Activated CD4-positive, CD25-positive, alpha-beta regulatory T cell (primary cell): ENCODE measurements around the gene ARMH3.

Experiments
- DNase-seq, 4 experiments: peaks; one replicate each; lab custom pipeline; 2025; lab: John Stamatoyannopoulos, UW

Gene ARMH3

DNA sequence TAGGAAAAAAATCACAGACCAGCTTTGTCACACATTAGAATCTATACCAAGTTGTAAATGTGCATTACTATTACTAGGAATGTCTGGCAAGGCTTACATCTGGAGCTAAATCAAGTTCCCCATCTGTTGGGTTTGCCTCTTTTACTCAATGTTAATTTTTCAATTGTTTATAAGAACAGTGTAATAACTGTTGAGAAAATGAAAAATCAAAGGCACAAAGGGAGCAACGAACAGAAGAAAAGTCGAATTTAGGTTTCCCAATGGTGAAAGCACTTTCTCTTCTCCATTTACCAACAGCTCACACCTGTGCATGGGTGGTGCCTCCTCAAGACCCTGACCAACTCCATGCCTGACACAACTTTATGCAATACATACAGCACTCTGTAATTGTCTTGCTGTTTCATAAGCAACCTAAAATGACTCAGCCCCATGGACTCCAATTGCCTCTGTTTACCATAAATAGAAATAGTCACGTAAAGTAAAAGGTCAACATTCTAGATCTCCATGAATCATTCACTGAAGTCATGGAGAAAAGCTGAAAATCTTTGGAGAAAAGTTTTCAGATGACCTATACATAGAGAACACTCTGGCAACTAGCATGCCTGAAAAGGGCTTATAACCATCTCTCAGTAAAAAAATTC, 116.8 kb downstream of the ARMH3 start:
- no peak for DNase-seq

DNA sequence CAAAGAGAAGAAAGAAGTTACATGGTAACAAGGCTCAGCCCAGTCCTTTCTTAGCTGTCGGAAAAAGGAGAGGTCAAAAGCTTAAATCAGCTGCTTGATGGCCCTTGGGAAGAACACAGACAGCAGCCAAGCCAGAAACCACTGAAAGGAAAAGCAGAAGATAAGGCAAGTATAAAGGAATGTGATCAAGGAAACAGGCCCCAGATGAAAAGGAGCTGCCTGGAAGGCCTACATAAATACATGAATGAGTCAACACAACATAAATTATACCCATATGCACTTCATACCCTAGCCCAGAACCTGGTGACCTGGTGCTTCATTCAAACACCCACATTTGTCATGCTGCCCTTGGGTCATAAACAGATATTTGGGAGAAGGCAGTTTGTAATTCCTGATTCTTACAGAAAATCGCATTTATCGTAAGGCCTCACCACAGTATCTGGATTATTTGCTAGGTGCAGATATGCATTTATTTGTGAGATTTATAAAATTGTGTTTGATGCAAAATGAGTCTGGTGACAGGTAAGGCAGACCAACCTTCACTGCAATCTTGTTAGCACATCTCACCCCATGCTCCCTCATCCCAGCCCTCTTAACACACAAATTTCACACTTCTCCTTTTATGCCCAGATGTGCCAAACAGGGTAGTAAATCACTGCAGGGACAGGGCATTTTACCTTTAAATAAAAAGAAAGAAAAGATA, 117.5 kb downstream of the ARMH3 start:
- DNase-seq: no peak

DNA sequence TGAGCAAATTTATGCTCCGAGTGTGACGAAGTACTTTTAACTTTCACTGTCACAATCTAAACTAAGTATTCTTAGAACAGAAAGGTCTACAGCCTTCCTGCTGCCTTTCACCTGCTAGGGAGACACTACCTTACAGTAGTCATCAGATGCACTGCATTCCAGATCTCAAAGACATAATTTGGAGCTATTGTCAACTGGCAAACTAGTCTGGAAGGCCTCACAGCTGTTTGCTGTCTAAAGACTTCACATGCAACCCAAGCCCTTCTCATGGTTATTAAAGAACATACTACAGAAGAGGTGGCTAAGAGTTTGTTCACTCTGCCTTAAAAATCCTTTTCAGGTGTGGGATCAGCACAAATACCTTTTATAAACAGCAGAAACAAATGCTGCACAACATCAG, 120.5 kb downstream of the ARMH3 start:
- DNase-seq: no peak

DNA sequence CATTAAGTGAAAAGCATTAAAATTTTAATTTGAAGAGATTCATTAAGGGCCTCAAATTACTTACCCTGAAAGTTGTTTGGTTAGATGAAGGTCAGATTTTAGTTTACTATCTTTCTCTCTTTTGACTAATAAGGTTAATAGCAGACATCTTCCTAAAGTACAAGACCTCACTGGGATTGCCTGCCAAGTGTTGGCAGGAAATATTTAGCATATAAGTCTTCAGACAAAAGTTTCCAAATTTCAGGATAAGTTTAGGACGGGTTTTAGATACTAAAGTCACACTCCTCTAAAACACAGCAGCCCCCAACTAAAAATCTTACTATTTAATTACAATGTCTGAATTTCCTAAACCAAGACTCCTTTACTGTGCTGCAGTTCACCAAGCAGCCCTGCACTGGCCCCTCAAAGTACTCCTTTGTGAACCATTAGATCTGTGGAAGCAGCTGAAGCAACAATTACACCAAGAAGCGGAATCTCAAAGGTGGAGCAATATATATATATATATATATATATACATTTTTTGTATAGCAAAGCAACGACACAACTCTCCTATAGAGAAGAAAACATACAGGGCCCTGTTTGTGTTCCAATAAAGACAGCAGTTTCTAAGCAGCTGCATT, 121.2 kb downstream of the ARMH3 start:
- DNase-seq: no peak

DNA sequence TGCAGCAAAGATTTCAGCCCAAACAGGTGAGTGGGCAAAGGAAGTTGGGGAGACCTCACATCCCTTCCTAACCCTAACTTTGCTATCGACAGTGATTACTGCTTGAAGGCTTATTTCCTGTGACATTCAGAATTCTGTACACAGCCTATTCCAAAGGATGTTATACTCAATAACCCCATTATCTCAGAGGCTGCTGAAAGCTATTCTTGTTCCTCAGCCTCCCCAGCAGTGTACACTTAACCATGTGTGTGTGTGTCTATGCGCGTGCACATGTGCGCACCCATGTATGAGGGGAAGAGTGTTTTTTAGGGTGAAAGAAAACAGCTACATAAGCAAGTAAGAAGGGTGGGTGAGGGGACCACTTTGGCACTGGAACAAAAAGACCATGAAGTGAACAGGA, 122.0 kb downstream of the ARMH3 start:
- no peak for DNase-seq

DNA sequence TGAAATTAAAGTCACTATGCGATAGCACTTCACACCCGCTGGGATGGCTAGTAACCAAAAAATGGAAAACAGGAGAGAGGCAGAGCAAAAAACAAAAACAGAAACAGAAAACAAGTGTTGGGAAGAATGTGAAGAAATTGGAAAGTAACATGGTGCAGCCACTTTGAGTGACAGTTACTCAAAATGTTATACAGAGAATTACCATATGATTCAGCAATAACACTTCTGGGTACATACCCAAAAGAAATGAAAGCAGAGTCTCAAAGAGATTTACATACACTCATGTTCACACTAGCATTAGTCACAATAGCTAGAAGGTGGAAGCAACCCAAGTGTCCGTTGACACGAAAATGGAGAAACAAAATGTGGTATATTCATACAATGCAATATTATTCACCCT, 123.8 kb downstream of the ARMH3 start:
- DNase-seq: no peak

DNA sequence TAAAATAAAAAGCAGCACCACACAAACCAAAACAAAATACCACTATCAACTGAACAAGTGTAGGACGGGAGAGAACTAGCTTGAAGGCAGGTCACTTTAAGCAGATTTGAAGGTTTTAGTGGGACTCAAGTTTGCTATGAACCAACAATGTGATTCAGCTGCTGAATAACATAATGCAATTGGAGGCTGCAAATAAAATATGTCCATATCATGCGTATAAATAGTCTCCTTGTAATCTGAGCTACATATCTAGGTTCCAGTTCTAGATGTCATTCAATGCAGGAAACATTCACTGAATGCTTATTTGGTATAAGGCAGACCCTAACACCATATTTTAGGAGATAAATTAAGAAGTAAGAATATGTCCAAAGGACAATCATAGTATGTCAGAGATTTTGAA, 130.9 kb downstream of the ARMH3 start:
- DNase-seq: no peak

DNA sequence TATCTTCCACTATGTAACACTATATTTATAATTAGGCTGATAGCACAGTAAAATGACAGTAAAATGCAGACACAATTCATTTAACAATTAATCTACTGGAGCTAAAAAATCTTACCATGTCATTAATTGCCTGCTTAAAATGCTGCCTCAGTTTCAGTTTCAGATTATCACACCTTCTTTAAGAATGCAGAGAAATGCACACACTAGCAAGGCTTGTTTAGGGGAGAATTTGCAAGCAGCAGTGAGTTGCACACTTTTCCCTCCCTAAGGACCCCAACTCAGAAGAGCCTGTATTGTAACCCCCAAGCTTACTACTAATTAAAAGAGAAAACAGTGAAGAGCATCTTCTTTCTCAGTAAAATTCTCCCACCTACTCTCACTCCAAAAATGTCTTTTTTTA, 132.7 kb downstream of the ARMH3 start:
- no peak for DNase-seq

DNA sequence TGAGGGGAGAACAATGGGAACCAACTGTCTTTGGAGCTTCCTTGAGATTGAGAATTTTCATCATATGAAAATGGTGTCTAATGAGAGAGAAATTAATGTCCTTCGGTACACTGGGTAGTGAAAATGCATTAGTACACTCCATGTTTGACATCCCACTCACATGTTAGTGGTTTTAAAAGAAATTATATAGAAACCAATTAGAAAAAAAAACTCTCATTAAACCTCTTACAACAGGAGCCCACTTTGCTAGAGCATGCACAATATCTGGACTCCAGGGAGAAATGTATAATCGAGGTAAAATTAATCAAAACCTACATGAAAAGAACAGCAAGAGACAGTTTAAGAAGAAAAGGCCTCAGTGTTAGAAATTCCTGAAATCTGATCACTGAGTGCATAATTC, 133.1 kb downstream of the ARMH3 start:
- DNase-seq: no peak

DNA sequence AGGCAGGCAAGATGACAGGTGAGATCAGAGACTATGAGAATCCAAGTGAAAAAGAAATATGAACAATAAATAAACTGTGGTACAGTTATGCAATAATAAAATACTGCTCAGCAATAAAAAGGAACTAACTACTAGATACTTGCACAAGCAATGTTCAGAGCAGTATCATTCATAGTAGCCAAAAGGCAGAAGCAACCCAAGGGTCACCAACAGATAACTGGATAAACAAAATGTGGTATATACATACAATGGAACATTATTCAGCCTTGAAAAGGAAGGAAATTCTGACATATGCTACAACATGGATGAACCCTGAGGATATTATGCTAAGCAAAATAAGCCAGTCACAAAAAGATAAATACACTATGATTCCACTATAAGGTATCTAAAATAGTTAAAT, 135.4 kb downstream of the ARMH3 start:
- no peak for DNase-seq

DNA sequence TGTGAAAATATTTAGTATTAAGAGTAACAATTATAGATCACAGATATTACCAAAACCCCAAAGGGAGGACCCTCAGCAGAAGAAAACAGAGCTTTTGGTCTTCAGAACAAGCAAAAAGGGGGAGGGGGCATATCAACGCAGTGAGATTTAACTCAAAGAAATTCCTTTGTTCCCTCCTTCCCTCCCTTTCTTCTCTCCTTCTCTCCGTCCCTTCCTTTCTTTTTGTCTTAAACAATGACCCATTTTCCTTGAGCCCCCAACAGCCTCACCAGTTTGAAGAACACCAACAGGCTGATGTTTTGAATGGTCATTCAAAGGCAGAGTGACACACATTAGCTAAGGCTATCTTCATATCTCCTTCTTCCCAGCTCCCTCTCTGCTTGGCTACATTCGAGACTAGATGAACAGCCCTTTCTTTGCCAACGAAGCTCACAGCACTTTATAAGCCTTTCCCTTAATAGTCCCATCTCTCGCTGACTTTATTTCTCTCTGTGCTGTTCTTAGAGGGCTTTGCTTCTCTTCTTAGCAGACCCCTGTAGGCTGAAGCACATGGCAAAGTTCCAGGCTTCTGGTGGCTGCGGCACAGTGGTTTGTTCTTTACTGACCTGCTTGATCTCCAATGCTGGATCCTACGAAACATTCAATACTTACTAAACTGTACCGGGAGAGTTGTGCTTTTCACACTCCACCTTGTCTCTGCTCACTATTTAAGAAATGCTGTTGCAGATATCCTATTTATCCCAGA, 136.8 kb downstream of the ARMH3 start:
- DNase-seq: no peak

DNA sequence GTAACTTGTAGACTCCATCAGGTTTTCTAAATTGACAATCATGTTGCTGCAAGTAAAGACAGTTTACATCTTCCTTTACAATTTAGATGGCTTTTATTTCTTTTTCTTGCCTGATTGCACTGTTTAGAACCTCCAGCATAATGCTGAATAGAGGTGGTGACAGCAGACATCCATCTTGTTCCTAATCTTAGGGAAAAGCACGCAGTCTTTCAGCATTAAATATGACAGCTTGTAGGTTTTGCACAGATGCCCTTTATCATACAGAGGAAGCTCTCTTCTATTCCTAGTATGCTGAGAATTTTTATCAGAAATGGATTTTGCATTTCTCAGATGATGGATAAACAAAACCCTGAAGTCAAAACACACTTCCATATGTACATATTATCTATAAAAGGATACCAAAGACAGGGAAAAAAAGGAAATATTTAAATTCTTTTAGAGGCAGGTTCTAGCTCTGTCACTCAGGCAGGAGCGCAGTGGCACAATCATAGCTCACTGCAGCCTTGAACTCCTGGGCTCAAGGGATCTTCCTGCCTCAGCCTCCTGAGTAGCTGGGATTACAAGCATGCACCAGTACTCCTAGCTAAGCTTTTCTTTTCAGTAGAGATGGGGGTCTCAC, 143.3 kb downstream of the ARMH3 start:
- no peak for DNase-seq

DNA sequence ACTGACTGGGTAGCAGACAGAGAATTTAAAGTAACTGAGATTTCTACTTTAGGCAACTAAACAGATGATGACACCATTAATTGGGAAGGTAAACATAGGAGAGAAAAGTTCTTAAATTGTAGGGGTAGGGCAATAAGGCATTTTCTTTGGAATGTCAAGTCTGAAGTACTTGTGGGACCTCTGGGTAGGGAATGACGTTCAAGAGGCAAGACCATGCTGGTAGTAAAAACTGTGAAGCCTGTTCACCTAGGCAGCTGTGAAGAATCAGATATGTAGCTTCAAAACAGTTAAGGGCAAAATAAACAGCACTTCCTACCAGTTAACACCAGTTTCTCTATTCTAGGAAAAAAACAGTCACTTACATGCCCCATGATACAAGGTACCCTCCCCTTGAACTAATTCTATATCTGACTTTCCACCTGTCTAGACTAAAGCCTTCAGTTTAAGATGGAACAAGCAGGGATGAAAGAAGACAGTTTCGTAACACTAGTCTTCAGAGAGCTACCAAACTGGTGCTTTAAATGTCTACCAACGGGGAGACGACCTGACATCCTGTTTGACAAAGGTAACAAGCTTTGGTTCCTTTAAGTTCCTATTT, 149.3 kb downstream of the ARMH3 start:
- DNase-seq: no peak

DNA sequence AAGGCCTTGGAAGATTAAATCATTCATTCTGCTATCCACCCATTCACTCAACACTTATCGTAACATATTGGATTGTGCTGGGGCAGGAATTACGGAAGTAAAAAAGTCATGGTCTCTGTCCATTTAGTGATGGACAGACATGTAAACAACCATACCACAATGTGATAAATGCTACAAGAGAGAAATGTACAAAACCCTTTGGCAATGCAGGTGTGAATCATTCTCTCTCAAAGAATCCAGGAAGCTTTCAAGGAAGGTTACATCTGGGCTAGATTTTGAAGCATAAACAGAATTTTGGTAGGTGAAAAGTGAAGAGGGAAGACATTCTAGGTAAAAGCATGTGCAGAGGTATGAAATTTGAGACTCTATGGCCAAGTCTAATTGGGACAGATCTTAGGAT, 150.7 kb downstream of the ARMH3 start:
- DNase-seq: no peak

DNA sequence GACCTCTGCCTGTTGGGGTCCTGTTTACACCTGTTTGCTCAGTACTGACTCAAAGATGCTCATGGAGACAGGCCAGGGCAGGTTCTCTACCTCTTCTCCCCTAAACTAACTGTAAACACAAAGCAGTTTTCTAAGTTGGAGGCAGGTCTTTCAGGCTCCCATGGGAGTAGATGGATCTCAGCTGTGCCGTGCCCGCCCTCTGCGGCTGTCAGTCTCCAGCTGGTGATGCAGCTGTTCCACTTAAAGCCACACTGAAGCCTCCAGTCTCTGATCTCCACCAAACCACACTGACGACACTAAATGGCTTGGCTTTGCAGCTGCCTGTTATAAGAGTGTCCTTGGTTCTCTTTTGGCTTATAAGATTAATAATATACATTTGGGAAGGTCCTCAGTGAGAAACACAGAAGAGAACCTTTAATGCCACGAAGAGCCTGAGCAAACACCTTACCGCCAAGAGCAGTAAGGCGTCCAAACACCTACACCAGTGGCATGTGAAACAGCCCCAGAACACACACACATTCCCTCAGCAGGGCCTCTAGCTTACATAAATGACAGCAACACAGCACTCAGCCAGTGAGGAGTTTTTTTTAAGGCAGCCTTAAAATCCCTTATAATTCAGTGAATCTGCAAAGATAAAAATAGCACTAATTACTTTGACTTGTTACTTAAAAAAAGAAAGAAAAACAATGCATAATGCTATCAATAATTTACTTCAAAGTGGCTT, 152.0 kb downstream of the ARMH3 start:
- no peak for DNase-seq

DNA sequence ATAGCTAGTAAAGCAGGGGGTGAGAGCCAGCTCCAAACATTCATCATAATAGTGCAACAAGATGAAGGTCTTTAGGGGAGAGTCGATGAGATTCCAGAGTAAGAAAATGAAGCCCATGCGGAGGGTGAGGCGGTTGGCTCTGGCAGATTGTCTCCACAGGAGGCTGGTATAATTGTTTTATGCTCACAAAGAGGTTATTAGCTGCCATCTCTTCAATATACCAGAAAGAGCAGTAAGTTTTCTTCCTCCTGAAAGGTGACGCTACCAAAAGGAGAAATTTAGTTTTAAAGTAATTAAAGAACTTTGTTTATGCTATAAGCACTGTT, 153.2 kb downstream of the ARMH3 start:
- DNase-seq: no peak

DNA sequence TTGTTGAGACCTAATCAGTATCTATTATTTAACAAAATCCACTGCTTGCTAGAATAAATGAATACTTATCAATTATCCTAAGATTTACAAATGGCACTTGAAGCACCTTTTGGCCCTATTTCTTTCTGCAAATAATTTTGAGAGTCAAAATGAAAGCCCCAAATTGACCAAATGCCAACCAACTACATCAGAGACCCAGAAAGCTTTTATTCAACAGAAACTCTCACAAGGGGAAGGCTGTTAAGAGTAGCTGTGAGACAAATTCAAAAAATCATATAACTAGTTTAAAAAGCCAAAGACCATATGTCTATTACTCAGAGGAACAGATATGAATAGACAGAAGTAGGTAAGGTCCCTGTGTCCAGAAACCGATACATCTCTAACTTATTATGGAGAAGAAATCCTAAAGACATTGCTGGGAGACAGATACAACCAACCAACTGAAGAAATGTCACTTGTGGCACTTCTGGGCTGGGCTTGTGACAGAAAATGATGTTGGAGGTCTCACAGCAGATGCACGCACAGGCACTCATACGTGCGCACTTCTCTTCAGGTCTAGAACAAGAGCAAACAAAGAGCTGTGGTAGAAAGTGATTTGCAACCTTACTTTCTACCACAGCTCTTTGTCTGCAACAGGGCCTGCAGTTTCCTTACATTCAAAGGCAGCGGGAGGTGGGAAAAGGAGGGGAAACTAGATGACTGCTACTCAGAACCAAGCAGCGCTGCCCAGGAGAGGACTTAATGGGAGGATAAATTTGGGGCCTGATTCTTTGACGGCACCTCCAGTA, 153.7 kb downstream of the ARMH3 start:
- DNase-seq: no peak

DNA sequence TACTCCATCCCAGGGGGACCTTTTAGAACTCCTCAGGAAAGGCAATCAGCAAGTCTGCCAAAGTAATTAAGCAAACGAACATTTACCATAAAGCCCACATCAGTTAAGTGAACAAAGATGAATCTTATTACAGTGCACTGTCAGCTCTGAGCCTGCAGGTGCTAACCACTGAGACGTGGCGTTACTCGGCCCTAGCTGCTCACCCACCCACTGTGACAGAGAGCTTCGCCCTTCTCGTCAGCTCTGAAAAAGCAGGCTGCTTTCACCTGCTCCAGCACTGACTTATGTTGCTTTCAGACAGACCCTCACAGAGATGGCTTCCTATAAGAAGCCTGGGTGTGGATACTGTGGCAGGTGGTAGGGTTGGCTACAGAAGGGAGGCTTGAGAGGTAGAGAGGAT, 154.6 kb downstream of the ARMH3 start:
- DNase-seq: no peak

DNA sequence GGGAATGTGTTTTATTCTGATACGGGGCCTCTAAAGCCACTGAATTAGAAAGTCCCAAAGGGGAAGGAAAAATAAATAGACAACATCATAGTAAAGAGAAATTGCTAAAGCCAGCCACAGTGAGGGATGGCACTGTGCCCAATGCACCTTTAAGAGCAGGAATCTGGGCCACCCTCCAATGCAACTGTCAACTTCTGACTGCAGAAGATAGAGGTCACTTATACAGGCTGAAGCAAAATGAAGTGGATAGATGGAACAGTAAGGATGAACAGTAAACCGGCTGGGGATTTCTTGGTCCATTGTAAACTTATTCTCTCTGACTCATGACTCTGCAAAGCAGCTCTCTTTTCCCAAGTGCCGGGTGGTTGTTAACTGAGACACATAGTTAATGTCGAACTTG, 158.3 kb downstream of the ARMH3 start:
- no peak for DNase-seq

DNA sequence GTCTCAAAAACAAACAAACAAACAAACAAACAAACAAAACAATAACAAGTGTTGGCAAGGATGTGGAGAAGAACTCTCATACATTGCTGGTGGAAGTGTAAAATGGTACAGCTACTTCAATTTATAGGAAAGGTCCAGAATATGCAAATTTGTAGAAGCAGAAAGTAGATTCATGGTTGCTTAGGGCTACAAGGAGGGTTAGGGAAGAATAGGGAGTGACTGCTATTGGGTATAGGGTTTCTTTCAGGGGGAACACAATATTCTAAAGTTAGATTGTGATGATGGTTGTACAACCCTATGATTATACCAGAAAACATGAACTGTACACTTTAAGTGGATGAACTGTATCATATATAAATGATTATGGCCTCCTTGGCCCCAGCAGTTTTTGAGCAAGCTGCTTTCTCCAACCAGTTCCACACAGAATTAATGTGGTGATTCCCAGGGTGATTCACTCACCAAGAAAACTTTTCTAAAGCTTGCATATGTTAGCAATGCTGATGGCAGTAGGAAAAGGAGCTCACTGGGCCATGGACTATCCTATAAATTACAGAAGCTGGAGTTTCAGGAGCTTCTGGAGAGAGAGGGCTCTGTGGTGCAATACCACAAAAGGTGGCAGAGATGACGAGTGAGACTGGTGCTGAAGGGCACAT, 159.6 kb downstream of the ARMH3 start:
- DNase-seq: no peak
